Activated naive CD4-positive, alpha-beta T cell (primary cell): ENCODE data around the gene MACROD1.

ENCODE experiments used
- DNase-seq, 4 experiments: peaks; one replicate each; lab custom pipeline; 2025; lab: John Stamatoyannopoulos, UW

Gene MACROD1

DNA sequence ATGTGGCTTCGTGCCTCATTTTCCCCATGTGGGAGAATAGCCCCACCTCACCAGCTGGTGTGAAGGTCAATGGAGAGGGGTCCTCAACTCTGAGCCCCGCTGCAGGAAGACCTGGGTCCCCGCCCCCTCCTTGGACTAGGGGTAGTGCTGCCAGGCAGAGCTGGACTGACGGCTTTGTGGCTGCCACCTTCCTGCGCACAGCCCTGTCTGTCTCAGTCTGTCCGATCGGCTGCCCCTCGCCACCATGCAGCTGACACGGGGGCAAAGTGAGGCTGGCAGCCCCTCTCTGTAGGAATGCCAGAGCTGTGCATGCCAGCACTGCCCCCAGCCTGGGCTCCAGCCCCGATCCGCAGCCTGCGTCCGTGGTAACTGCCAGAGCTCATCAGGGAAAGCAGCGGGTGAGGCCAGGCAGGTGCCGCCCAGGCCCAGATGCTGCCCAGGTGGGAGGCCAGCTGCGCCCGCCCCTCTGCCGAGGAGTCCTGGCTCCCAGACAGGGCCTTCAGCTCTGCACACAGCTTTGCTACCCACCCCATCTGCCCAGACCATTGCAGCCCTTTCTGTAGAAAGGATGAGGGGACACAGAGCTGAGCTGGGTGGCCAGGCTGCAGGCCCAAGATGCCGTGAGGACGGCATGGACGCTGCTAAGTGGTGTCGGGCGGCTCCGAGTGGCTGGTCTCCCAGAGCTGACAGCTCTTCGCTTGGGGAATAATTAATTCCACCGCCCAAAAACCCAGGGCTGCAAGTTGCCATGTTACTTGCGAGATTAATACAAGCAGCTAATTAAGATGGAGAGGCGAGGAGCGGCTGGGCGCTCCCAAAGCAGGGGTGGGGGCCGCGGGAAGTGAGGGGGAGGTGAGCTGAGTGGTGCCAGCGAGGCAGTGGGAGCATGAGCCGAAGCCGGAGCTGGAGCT is 149.7 kb downstream of the MACROD1 start:
- no peak for DNase-seq

DNA sequence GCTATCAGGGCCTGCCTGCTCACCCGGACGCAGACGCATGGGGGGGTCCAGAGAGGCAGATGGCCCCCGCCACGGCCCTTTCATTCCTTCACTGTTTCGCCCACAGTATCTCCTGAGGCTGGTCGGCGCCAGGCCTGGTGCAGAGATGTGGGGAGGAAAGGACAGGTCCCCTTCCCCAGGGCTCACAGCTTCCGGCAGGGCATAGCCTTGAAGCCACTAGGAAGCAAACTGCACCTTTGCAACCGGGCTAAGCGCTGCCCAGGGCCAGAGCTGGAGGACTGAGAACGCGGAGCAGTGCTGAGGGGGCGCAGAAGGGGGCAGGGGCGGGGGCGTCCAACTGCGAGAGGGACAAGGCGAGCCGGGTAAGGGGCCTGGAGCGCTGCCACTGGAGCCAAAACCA is 150.4 kb downstream of the MACROD1 start:
- DNase-seq = no peak

DNA sequence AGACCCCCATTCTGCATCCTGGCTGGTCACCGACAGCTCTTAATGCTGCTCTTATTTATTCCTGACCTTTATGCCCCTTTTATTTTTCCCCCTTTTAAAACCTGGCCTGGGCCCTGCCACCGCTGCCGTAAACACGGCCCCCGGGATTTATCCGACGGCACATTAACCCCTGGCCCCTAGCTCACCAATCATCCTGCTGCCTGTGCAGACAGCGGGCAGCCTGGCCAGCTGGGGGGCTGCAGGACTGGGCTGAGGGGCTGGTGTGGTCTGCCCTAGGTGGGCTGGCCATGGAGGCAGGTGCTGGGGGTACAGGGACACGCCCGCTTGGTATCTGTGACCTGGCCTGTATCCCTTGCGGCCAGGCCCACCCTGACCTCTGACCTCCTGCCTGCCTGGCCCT is 151.6 kb downstream of the MACROD1 start:
- DNase-seq = no peak

DNA sequence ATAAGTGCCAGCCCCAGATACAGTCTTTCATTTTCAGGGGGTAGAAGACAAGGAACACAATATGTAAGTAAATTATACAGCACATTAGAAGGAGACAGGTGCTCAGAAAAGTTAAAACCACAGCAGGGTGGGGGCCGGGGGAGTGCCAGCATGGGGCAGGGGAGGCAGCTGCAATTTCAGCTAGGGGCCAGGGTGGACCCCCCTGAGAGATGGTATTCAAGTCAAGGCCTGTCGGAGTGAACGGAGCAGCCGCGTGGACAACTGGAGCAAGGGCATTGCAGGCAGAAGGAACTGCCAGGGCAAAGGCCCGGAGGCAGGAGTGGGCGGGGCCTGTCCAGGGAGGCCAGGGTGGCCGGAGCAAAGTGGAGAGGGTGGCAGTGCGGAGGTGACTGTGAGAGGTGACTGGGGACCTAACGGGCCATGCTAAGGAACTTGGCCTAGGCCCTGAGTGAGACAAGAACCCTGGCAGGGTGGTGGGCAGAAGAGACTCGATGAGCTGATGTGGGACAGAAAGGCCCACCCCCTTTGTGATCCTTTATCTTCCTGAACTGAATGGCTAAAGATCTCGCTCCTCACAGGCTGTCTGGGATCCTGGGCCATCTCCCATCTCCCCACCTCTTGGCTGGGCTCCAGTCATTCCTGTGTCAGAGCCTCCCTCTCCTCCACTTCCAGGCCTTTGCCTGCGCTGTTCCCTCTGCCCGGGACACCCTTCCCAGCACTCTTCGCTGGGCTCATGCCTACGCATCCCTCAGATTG is 152.6 kb downstream of the MACROD1 start:
- no peak for DNase-seq

DNA sequence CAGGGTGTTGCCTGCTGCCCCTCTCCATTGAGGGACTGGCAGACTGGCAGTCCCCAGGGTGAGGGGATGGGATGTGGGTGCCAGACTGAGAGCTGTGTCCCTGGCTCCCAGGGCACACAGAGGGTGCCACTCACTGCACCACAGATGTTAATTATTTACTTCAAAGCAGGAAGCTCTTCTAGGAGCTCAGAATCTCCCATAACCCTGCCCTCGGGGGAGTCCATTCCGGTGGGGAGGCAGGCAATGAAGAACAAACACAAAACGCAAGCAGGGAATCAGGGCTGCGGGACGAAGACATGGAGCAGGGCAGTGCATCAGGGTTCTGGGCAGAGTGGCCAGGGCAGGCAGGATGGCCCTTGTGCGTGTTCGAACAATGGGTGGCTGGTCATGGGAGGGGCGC is 154.5 kb downstream of the MACROD1 start:
- DNase-seq = no peak

DNA sequence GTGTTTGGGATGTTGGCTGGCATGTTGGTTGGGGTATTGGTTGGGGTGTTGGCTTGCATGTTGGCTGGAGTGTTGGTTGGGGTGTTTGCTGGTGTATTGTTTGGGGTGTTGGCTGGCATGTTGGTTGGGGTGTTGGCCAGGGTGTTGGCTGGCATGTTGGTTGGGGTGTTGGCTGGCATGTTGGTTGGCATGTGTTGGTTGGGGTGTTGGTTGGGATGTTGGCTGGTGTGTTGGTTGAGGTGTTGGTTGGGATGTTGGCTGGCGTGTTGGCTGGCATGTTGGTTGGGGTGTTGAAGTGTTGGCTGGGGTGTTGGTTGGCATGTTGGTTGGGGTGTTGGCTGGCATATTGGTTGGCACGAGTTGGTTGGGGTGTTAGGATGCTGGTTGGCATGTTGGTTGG is 155.1 kb downstream of the MACROD1 start:
- no peak for DNase-seq

DNA sequence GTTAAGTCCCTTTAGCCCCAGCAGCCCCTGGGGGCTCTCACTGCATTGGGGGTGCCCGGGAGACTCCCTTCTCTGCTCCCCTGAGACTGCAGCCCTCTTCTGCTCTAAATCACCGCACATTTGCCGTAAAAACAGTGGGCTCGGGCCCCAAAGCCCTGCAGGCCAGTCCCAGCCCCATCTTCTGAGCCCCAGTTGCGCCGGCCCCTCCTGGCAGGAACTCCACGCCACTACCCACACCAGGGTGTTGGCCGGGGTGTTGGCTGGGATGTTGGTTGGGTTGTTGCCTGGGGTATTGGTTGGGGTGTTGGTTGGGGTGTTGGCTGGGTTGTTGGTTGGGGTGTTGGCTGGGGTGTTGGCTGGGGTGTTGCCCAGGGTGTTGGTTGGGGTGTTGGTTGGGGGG is 156.2 kb downstream of the MACROD1 start:
- no peak for DNase-seq

DNA sequence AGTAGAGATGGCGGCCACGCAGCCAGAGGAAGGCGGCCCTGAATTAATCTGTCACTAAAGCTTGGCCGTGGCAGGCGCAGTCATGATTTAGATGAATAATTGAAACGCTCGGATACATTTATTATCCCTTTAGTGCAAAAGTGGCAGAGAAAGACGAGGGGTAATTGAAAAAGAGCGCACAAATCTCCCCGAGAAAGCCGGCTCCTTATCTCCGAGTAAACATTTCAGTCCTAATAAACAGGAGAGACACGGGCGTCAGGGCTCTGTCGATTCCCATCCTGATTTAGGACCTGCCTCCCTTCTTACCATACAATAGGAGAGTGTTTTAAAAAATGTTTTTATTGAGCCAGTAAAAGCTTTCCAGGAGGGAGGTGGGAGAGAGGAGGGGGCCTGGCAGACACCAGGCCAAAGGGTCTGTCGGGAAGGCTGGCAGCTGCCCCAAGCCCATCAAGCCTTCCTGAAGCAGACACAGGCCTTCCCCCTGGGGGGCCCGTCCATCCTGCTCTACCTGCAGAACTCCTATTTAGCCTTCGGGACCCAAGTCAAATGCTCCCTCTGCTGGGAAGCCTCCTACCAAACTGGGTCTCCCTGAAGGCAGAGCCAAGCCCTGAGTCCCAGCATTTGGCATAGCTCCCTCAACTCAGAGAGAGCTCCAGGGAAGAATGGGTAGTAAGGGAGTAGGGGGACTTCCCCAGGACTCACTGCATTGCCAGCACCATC is 156.8 kb downstream of the MACROD1 start:
- DNase-seq = no peak

DNA sequence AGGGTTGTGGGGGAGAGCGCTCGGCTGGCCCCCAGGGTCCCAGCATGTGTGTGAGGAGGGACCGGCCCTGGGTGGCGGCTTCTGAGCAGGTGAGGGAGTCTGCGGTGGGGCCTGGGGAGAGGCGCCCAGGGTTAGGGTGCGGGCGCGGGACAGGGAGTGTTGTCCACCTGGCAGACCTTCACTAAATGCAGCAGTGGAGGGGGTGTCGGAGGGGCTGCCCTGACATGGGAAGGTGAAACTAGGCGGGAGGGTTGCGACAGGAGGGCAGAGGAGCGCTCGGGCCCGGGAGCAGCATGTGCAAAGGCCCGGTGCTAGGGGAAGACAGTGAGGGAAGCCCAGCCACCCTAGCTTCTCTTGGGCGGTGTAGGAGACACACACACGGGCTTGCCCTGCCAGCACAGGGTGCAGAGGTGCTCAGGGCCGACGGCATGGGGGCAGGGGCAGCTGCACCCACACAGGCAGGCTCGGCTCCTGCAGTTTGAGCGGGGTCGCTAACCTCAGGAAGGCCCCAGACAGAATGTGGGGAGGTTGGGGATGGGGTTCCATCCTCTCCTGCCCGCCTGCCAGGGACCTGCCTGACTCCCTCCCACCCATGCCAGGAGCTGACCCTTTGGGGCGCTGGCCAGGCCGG is 157.5 kb downstream of the MACROD1 start:
- no peak for DNase-seq

DNA sequence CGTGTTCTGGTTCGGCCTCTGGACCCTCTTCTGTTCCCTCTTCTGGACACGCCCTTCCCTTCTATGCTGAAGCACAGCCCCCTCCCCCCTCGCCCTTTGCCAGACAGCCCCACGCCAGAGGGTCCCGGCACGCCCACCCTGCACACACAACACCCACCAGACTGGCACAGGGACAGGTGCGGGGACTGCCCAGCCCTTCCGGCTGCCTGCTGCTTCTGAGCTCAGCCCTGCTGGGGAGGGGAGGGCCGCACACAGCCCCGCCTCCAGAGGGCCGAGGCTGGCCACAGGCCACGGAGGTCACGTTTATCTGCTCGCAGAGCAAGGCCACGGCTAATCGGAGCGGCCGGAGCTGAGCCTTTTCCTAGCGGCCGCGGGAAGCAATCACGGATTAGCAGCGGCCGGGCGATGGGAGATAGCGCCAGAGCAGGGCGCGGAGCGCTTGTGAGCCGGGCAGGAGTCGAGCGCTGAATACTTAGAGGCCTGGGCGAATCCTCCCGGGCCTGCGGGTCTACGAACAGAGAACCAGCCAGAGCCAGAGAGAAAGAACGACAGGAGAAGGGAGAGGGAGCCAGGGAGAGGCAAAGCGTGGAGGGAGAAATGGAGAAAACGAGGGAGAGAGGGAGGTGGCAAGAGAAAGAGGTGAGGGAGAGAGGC is 158.2 kb downstream of the MACROD1 start:
- DNase-seq = no peak

DNA sequence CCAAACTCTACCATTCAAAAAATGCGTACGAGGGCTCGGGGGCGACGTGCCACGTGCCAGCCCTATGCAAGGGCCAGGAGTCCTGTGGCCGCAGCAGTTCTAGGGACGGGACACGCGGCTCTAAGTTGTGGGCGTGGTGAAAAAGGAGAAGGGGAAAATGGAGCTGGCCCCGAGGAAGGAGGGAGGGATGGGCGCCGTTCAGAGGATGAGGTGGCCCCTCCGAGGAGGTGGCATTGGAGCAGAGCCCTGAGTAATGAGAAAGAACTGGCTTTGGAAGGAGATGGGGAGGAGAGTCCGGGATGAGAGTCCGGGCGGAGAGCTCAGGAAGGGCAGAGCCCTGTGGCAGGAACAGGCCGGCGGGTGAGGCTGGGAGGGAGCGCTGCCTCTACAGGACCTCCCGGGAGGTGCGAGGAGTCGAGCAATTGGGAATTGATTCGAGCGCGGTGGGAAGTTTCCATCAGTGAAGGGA is 158.7 kb downstream of the MACROD1 start:
- no peak for DNase-seq

DNA sequence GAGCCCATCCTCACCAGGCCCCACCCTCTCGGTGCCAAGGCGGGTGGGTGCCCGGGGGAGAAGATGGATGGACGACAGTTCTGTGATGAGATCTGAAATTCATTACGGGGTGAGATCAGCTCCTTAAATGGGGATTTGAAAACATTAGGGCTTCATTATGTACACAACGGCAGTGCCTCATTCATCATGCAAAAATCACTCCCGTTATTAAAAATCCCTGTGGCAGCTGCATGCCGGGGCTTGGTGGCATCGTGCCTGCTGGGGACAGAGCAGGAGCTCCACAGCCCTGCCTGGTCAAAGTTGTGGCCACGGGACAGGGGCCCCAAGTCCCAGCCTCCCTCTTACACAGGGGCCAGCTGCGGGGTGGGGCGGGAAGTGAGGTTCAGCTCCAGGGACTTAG is 159.5 kb downstream of the MACROD1 start:
- DNase-seq = no peak

DNA sequence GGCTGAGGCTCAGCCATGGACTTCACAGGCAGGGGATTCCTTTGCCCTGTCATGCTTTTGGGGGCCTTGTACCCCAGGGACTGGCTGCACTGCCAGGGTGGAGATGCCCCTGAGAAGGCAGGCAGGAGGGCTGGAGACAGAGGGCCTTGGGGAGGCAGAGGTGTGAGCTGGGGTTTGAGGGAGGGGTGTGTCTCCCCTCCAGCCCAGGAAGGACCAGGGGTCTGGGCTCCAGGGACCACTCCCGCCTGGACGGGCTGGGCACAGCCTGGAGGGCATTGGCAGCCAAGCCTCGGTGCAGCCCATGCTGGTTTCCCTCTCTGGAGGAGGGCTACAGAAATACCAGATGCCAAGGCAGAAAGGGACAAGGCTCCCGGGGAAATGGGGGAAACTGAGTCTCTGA is 160.2 kb downstream of the MACROD1 start:
- no peak for DNase-seq

DNA sequence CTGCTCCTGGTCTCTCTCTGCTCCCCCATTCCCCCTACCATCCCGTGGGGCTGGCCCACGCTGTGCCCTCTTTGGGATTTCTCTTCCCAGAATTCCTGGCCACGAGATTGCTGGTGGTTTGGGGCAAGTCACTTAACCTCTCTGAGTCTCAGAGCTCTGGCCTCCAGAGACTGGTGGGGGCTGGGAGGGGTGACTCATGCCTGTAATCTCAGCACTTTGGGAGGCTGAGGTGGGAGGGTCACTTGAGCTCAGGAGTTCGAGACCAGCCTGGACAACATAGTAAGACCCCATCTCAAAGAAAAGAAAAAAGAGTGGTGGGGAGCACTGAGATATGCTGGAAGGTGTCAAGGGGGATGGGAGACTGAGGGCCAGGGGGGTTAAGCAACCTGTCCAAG is 161.3 kb downstream of the MACROD1 start:
- DNase-seq = no peak

DNA sequence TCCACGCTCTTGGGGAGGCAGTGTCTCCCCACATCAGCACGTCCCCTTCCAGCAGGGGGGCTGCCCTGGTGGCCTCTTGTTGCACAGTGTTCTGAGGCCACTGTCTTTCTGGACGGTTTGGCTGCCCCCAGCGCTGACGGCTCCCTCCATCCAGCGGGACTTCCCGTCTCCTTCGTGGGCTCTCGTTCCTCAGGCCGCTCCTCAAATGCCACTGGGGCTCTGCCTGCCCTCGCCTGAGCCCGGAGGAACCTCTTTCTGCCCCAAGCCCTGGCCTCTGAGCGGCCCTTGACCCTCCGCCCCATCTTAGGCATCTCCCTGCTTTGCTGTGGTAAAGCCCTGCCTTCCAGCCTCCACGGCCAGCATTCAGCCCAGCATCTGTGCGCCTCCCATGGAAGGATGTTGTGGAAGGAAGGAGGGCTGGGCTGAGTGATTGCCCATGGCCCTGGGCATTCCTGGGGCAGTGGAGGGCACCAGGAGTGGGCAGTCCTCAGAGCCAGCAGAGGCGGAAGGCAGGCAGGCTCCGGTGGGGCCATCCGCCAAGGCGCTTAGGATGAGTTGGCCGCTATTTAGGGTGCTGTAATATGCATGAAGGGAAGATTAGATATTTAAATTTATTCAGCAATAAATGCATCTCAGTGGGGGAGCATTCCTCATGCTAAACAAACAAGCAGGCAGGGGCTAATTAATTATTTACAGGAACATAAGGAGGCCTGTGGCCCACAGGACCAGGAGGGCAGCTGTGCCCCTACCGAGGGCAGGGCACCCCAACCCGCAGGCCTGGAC is 161.9 kb downstream of the MACROD1 start:
- no peak for DNase-seq

DNA sequence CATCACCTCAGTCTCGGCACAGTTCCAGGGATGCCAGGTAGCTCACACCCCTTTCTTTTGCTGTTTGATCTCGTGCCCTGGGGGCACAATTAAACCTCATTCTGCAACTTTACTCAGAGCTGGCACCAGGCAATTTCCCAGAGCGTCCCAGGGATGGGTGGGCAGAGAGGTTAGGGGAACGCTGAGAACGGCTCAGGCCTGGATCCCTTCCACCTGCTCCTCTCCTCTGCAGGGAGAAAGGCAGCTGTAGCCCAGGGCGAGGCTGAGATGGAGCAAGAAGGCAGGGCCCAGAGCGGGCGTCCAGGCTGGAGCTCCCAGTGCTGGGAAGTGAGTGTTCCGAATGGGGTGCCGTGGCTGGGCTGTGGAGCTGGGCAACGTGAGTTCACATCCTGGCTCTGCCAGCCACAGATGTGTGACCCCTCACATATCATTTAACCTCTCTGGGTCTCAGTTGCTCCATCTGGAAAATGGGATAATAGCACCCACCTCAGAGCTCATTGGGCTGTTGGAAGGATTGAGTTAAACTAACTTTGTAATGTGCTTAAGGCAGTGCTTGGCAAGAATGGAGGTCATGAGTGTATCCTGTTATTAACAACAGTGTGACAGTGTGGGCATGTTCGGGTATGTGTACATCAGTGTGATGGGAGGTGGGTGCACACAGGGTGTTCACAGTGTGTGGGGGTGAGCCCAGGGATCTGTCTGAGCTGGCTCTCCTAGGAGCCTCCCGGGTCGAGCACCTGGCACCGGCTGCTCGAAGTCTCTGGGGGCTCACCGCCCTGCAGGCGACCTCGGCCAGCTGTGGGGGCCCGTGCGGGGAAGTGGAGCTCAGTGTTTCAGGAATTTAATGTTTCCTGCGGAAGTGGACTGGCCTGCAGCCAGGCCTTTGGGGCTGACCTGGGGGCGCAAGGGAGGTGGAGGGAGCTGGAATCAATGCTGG is 164.2 kb downstream of the MACROD1 start:
- DNase-seq = no peak

DNA sequence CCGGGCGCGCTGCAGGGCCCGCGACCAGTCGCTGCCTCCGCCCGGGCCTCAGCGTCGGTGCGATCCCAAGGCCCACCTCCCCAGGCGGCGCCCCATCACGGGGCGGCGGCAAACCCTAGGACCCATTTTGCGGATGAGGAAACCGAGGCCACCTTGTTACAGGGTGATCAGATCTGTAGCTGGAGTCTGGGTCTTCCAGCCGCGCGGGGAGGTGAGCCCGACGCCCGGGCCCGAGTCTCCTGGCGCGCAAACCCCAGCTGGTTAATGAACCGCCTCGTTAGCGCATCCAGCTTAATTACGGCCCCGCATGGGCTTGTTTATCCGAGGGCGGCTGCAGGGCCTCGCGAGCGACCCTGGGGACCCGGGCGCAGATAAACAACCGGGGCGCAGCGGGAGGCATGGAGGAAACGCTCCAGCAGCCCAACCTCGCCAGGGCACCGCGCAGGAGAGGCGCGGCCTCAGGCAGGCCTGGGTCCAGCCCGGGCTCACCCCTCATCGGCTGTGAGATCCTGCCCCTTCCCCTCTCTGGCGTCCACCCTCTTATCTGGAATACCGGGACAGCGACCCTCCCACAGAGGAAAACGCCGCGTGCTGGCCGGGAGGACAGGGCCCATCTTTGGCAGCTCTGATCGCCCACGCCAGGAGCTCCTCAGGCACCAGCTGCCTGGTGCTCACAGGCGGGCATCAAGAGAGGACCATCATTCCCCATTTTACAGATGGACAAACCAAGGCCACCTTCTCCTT is 165.0 kb downstream of the MACROD1 start:
- DNase-seq = no peak

DNA sequence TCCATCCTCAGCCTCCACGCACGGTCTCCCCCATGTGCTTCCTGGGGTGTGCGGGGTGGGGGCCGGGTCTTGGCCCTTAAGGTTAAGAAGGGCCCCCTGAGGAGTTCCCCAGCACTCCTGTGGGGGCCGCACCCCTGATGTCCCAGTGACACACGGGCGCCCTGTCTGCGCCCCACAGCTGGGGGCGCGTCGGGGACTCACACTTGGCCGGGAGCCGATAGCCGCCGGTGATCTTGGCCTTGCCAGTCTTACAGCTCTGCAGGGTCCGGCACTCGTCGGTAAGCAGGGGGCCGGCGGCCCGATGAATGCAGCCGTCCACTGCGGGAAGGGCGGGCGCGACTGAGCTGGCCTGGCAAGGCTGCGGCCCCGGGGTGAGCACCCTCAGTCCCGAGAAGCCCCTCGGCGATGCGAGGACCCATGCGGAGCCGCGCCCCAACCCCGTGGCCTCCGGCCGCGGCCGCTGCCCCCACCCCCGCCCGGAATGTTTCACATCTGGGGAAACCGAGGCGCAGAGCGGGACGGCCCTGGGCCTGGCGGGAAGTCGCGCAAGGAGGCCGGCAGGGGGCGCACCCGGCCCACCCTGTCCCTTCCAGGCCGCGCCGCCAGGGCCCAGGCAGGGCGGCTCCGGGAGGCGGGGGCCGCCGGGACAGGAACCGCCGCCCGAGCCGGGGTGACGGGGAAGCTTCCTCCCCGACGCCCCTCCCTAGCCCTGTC is 165.7 kb downstream of the MACROD1 start:
- DNase-seq = peak in 3 of 4 experiments; percentile 16 to 70 (median 41)
